ENCODE measurements around the gene NKPD1.

DNA sequence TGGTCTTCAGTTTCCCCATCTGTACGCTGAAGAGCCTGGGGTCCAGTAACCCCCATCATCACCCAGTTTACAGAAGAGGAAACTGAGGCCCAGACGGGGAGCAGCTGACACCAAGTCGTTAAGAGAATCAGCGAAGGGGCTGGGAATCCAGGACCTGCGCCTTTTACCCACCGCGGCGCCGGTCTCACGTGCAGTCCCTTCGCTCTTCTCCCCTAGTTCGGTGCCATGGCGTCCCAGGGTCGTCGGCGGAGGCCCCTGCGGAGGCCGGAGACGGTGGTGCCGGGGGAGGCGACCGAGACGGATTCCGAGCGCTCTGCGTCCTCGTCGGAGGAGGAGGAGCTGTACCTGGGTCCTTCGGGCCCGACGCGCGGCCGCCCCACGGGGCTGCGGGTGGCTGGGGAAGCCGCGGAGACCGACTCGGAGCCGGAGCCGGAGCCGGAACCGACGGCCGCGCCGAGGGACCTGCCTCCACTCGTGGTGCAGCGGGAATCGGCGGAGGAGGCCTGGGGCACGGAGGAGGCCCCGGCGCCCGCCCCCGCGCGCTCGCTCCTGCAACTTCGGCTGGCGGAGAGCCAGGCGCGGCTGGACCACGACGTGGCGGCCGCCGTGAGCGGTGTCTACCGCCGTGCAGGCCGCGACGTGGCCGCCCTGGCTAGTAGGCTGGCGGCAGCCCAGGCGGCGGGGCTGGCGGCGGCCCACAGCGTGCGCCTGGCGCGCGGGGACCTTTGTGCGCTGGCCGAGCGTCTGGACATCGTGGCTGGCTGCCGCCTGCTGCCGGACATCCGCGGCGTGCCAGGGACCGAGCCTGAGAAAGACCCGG lies 18.5 kb upstream of the NKPD1 start:
- no peak for TF ChIP-seq CTCF (IDR thresholded peaks at IDR 0.05; ENCODE audit: extremely low read depth in 1 of 2, insufficient read depth in 1 of 2, low read depth in 1 of 2, low read length in 2 of 2)
- TF ChIP-seq, protein P1, sequence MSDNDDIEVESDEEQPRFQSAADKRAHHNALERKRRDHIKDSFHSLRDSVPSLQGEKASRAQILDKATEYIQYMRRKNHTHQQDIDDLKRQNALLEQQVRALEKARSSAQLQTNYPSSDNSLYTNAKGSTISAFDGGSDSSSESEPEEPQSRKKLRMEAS (IDR thresholded peaks at IDR 0.05; ENCODE audit: insufficient read depth, insufficient read length), result no peak
- no peak for TF ChIP-seq MYC (IDR thresholded peaks at IDR 0.05; ENCODE audit: low read depth, low read length)
- TF ChIP-seq POLR2A (IDR thresholded peaks at IDR 0.05; ENCODE audit: low read depth, low read length), result no peak
- no peak for TF ChIP-seq EZH2 (IDR thresholded peaks at IDR 0.05; ENCODE audit: borderline replicate concordance, low read depth, low read length, severe bottlenecking)
- peak; percentile 41 for TF ChIP-seq POLR2AphosphoS5 (IDR thresholded peaks at IDR 0.05; ENCODE audit: insufficient read depth, low read depth, low read length)
- TF ChIP-seq FOS (IDR thresholded peaks at IDR 0.05; ENCODE audit: borderline replicate concordance, insufficient read depth, low read length), result no peak
- no peak for TF ChIP-seq JUN (IDR thresholded peaks at IDR 0.05; ENCODE audit: borderline replicate concordance, insufficient read depth, insufficient read length, low read depth)

Data from endothelial cell of umbilical vein (primary cell).